GM13976 (cell line): ENCODE results near the gene NUP214.

Source experiments
- DNase-seq: peaks from one replicate; pipeline ENCODE4 v3.0.0; 2012; ENCODE audit warnings: low spot score
- in situ Hi-C: fragments of 300-500 bp; cut with MboI; formaldehyde crosslinking; loops from one replicate; pipeline ENCODE4 v1.12.0; 2022; ENCODE audit warnings: low sequenced_read_pairs, mixed read lengths, inconsistent platforms; ENCODE audit not compliant: unreplicated experiment
- TF ChIP-seq, protein P1 (sequence below): IDR thresholded peaks from 2 replicates; pipeline ENCODE4 v1.5.1; 2012; ENCODE audit warnings: borderline replicate concordance, mild to moderate bottlenecking; ENCODE audit not compliant: insufficient read depth; ENCODE audit errors: extremely low read depth, missing control alignments, control extremely low read depth

Gene NUP214

DNA sequence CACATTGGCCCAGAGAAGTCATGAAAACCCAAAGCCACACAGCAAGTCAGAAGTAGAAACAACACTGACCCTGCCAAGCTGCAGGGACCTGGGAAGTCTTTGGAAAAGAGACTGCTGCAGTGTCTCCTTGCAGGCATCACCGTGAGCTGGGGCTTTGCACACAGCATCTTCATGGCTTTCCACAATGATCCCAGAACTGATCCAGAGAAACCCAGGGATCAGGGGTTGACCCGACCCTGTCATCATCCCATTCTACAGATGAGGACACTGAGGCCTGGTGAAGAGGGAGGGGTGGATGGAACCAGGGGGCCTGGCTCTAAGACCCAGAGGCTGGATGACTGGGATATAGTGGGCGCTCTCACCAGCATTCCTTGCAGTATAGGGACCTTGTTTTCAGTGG, 155.3 kb downstream of the NUP214 start:
- TF ChIP-seq, protein P1, sequence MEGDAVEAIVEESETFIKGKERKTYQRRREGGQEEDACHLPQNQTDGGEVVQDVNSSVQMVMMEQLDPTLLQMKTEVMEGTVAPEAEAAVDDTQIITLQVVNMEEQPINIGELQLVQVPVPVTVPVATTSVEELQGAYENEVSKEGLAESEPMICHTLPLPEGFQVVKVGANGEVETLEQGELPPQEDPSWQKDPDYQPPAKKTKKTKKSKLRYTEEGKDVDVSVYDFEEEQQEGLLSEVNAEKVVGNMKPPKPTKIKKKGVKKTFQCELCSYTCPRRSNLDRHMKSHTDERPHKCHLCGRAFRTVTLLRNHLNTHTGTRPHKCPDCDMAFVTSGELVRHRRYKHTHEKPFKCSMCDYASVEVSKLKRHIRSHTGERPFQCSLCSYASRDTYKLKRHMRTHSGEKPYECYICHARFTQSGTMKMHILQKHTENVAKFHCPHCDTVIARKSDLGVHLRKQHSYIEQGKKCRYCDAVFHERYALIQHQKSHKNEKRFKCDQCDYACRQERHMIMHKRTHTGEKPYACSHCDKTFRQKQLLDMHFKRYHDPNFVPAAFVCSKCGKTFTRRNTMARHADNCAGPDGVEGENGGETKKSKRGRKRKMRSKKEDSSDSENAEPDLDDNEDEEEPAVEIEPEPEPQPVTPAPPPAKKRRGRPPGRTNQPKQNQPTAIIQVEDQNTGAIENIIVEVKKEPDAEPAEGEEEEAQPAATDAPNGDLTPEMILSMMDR, result no peak
- in situ Hi-C loops, result no loop called here
- DNase-seq, result no peak

GRCh38 chr9:131281119-131281965, 156.0 kb downstream of the NUP214 start:
- in situ Hi-C loops, result no loop called here
- DNase-seq, result no peak
- TF ChIP-seq, protein P1, result no peak

GRCh38 chr9:131282175-131282574, 156.8 kb downstream of the NUP214 start:
- in situ Hi-C loops, result no loop called here
- TF ChIP-seq, protein P1, result no peak
- no peak for DNase-seq

DNA sequence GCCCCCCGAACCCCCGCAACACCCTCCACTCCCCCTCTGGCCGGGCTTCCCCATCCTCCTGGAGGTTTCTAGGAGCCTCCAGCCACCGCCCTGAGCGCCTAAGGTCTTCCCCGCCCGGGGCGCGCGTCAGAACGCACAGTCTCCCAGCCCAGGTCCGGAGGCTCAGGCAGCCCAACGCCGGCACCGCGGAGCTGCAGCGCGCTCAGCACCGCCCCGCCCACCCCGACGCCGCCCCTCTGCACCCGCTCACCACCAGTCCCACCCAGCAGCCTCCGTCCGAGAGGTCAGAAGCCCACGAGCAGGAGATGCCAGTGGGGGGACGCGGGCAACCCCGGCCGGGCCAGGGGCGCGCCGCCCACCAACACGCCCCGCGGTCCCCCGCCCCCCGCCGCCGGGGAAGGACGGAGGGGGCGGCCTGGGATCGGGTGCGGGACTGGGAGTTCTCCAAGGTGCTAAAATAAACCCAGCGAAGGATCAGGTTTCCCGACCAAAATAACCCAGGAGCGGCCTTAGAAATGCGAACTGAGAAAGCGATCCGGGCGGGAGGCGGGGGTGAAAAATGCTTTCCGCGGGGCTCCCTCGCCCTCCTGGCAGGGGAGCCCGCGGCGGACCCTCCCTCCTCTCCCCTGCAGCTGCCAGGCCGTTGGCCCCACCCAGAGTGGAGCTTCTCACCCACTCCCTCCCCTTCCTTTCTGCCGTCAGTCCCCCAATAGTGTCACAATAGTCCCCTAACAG, 157.5 kb downstream of the NUP214 start:
- TF ChIP-seq, protein P1, result no peak
- in situ Hi-C loops, result no loop called here
- DNase-seq, result no peak
